T-helper 17 cell (primary cell): ENCODE data around the gene CORIN. TPM values are rescaled to one million over a fixed set of nuclear protein-coding genes. Genes with fewer than 3 reads are reported as not detected.
"Not testable (repeated sequence)": the region's sequence is repeated elsewhere in the genome, so short reads cannot be mapped to it uniquely, and the experiment has no call there.

Experiments
- ATAC-seq: fragments of 150-1000 bp; cut with Tn5 transposase; 2 replicates; pipeline ENCODE4 v1.10.0; 2021; ENCODE audit warnings: mild to moderate bottlenecking, moderate library complexity
- DNase-seq, 3 donors: peaks; one replicate each; pipeline versions ENCODE4 v3.0.0 to v3.0.0-alpha.2; 2020 to 2021
- H3K9me3 ChIP-seq: one replicate; pipeline ENCODE4 v1.7.0; 2013; ENCODE audit warnings: low read length, mild to moderate bottlenecking; ENCODE audit not compliant: control insufficient read depth, poor library complexity, severe bottlenecking
- H3K27ac Mint-ChIP-seq: one replicate; pipeline ENCODE4 v1.8.0; 2022; ENCODE audit warnings: mild to moderate bottlenecking, moderate library complexity, mixed read lengths
- H3K27me3 Mint-ChIP-seq: one replicate; pipeline ENCODE4 v1.8.0; 2022; ENCODE audit warnings: mixed read lengths
- H3K36me3 Mint-ChIP-seq: one replicate; pipeline ENCODE4 v1.8.0; 2022; ENCODE audit warnings: low read depth, mixed read lengths
- H3K4me1 Mint-ChIP-seq: one replicate; pipeline ENCODE4 v1.8.0; 2022; ENCODE audit warnings: mild to moderate bottlenecking, mixed read lengths
- H3K4me3 Mint-ChIP-seq: one replicate; pipeline ENCODE4 v1.8.0; 2022; ENCODE audit warnings: mild to moderate bottlenecking, moderate library complexity, mixed read lengths
- total RNA-seq, 4 donors: library from RNA in 2 of 4; stranded (reverse) in 2 of 4; gene quantifications; one replicate each; pipeline ENCODE4 v1.2.3 and lab custom pipeline; 2022 to 2026

Gene CORIN
- total RNA-seq, 2 donors from 2014 or later = 0.07 to 0.26 TPM

DNA sequence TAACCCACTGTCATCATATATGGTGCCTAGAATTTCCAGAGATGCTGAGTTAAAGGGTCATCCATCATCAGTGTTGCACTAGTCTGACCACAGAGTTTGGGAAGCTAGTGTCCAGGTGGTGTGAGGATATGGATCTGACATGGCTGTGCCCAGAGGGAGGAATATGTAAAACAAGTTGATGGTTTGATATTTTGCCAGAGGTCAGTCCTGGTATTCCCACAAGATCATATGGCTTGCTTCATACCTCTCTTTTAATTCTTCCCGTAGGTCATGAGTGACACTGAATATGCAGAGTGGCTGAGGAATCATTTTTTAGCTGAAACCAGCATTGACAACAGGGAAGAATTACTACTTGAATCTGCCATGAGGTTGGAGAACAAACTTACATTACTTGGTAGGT lies 277.2 kb downstream of the CORIN start:
- Mint-ChIP-seq H3K36me3 (peaks cover 2% of the 10 kb centered on the region), H3K4me1 (peaks cover 9% of the 10 kb centered on the region), H3K4me3 (no peak overlapping the region), H3K27ac (no peak overlapping the region), H3K27me3 (no peaks in the 10 kb centered on the region)
- no peak for ATAC-seq
- no peak for DNase-seq
- no peaks in the 10 kb centered on the region for H3K9me3 ChIP-seq

DNA sequence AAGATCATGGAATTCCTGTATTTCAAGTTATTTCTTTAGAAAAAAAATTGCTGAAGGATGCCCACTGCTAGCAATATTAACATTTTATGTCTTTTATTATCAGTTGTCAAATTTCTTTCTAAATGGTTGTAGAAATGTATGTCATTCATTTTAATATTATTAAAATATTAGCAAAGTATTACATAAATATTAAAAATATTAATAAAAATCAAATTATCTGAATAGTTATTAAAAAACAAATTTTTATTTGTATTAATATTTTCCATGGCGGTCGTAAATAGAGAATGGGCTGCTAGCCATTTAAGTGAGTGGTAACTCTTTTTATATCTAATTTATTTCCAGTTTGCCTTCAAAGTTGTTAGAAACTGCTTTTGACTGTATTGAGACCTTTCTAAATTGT lies 280.6 kb downstream of the CORIN start:
- peaks cover 2% of the 10 kb centered on the region for H3K4me1 Mint-ChIP-seq
- H3K9me3 ChIP-seq = no peaks in the 10 kb centered on the region
- H3K27me3 Mint-ChIP-seq = no peaks in the 10 kb centered on the region
- H3K4me3 Mint-ChIP-seq = no peak overlapping the region
- DNase-seq = no peak
- peaks cover 2% of the 10 kb centered on the region for H3K36me3 Mint-ChIP-seq
- H3K27ac Mint-ChIP-seq = no peak overlapping the region
- no peak for ATAC-seq

GRCh38 chr4:47555920-47556319 lies 281.9 kb downstream of the CORIN start:
- not testable (repeated sequence) for H3K36me3 Mint-ChIP-seq, H3K4me1 Mint-ChIP-seq, H3K27ac Mint-ChIP-seq, H3K9me3 ChIP-seq, H3K4me3 Mint-ChIP-seq, H3K27me3 Mint-ChIP-seq, ATAC-seq, DNase-seq

DNA sequence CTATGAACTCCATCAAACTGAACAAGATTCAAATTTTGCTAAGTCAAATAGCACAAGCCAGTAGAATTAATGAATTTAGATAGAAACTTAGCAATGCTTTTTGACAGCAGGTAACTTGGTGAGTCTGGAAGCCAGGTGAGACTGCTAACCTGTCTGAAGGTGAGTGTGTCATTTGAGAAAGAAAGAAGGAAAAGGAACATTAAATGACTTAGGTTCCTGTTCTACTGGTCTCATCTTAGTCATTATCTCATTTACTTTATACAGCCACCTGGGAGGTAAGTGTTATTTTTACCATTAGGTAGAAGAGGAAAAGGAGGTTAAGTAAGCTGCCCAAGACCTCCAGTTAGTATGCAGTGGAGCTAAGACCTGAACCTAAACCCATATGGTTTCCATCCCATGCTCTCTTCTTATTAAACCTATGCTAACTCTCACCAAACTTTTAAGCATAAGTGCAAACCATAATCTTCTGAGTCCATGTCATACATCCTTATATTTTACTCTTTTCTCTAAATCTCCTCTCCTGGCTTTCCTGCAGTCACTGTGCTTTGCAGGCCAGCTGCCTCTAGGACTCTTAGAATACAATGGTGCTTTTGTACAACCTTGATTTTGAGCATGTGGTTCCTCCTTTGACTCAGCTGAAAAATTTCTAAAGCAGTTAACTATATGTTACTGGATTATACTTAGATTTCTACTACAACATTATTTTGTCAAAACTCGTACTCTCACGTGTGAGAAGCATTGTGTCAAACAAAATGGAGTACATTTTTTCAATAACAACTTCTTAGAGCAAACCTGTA lies 284.3 kb downstream of the CORIN start:
- H3K27ac Mint-ChIP-seq = no peak overlapping the region

GRCh38 chr4:47551682-47552081 lies 286.2 kb downstream of the CORIN start:
- no peaks in the 10 kb centered on the region for H3K27me3 Mint-ChIP-seq
- DNase-seq = no peak
- no peaks in the 10 kb centered on the region for H3K9me3 ChIP-seq
- H3K27ac Mint-ChIP-seq = no peak overlapping the region
- no peaks in the 10 kb centered on the region for H3K36me3 Mint-ChIP-seq
- ATAC-seq = no peak
- H3K4me3 Mint-ChIP-seq = no peak overlapping the region
- peaks cover 3% of the 10 kb centered on the region for H3K4me1 Mint-ChIP-seq

More for the DNA sequence above, 284.3 kb downstream of the CORIN start:
- no peak for DNase-seq
- no peak overlapping the region for H3K4me3 Mint-ChIP-seq
- H3K36me3 Mint-ChIP-seq = peaks cover 2% of the 10 kb centered on the region
- peaks cover 3% of the 10 kb centered on the region for H3K4me1 Mint-ChIP-seq
- H3K9me3 ChIP-seq = no peaks in the 10 kb centered on the region
- no peaks in the 10 kb centered on the region for H3K27me3 Mint-ChIP-seq
- ATAC-seq = no peak

GRCh38 chr4:47550899-47551548 lies 286.8 kb downstream of the CORIN start:
- ATAC-seq = no peak
- H3K4me3 Mint-ChIP-seq = no peak overlapping the region
- H3K27me3 Mint-ChIP-seq = no peaks in the 10 kb centered on the region
- no peak overlapping the region for H3K27ac Mint-ChIP-seq
- no peak for DNase-seq
- peaks cover 2% of the 10 kb centered on the region for H3K36me3 Mint-ChIP-seq
- peaks cover 3% of the 10 kb centered on the region for H3K4me1 Mint-ChIP-seq
- no peaks in the 10 kb centered on the region for H3K9me3 ChIP-seq

- H3K4me1 Mint-ChIP-seq, ATAC-seq, DNase-seq, H3K36me3 Mint-ChIP-seq, H3K4me3 Mint-ChIP-seq, H3K27me3 Mint-ChIP-seq, H3K9me3 ChIP-seq, H3K27ac Mint-ChIP-seq: not testable (repeated sequence)
These were observed 287.5 kb downstream of the CORIN start for GRCh38 chr4:47550357-47550756.

Other genes starting within 250 kb of the CORIN start
- 10 to 100 TPM; 11.0 to 12.2 TPM for gene NFXL1, start 76.5 kb upstream of the CORIN start, total RNA-seq
- not detected for gene CNGA1, start 178.6 kb upstream of the CORIN start, total RNA-seq
- gene NIPAL1, start 178.7 kb upstream of the CORIN start, total RNA-seq = 1 to 10 TPM in 1 of 2 donors, under 1 TPM in 1; 0.91 to 1.7 TPM